Hepatic stellate cell (primary cell): Measurements from ENCODE around the gene WNT11.
A peak's percentile ranks its signal among the peaks of the same experiment; 100 is the strongest.

Experiments
- DNase-seq: peaks from one replicate; pipeline ENCODE4 v3.0.0; 2011; ENCODE audit warnings: low spot score

WNT11 gene

GRCh38 chr11:76206327-76207081, at the start of gene WNT11:
WNT11 (minus strand) TSS chr11:76206502; CDS start chr11:76206407, 95 bp downstream.
- peak; percentile 55 for DNase-seq

GRCh38 chr11:76253416-76253815, 47.1 kb upstream of the WNT11 start:
- DNase-seq = no peak

GRCh38 chr11:76252631-76253070, 46.3 kb upstream of the WNT11 start:
- no peak for DNase-seq

GRCh38 chr11:76251576-76251975, 45.3 kb upstream of the WNT11 start:
- no peak for DNase-seq

GRCh38 chr11:76251226-76251575, 44.9 kb upstream of the WNT11 start:
- no peak for DNase-seq

- no peak for DNase-seq
Observed at GRCh38 chr11:76250520-76251225, 44.4 kb upstream of the WNT11 start.

- DNase-seq = no peak
Observed at GRCh38 chr11:76249195-76249741, 43.0 kb upstream of the WNT11 start.

GRCh38 chr11:76248210-76248609, 41.9 kb upstream of the WNT11 start:
- no peak for DNase-seq

- no peak for DNase-seq
Observed at GRCh38 chr11:76247091-76247490, 40.8 kb upstream of the WNT11 start.

- DNase-seq = no peak
Observed at GRCh38 chr11:76246271-76246933, 40.1 kb upstream of the WNT11 start.

- no peak for DNase-seq
Observed at GRCh38 chr11:76245720-76246119, 39.4 kb upstream of the WNT11 start.

GRCh38 chr11:76244316-76244851, 38.1 kb upstream of the WNT11 start:
- DNase-seq = no peak

- no peak for DNase-seq
Observed at GRCh38 chr11:76243957-76244285, 37.6 kb upstream of the WNT11 start.

- DNase-seq = no peak
Observed at GRCh38 chr11:76243193-76243956, 37.1 kb upstream of the WNT11 start.

GRCh38 chr11:76242004-76242779, 35.9 kb upstream of the WNT11 start:
- no peak for DNase-seq

- DNase-seq = no peak
Observed at GRCh38 chr11:76241243-76242000, 35.1 kb upstream of the WNT11 start.

- no peak for DNase-seq
Observed at GRCh38 chr11:76240666-76241065, 34.4 kb upstream of the WNT11 start.

- DNase-seq = no peak
Observed at GRCh38 chr11:76240161-76240540, 33.8 kb upstream of the WNT11 start.

- DNase-seq = no peak
Observed at GRCh38 chr11:76239483-76240160, 33.3 kb upstream of the WNT11 start.

GRCh38 chr11:76238551-76238950, 32.2 kb upstream of the WNT11 start:
- no peak for DNase-seq
